Erythroblast (primary cell): ENCODE measurements around the gene FEN1.

ENCODE experiments used
- GATA1 ChIP-seq: IDR thresholded peaks from 2 replicates; pipeline ENCODE4 v1.6.1; 2011; ENCODE audit warnings: low read depth, mild to moderate bottlenecking, control low read depth, low read length, moderate library complexity
- POLR2A ChIP-seq: IDR thresholded peaks from 2 replicates; pipeline ENCODE4 v1.6.1; 2011; ENCODE audit warnings: mild to moderate bottlenecking, low read length

DNA sequence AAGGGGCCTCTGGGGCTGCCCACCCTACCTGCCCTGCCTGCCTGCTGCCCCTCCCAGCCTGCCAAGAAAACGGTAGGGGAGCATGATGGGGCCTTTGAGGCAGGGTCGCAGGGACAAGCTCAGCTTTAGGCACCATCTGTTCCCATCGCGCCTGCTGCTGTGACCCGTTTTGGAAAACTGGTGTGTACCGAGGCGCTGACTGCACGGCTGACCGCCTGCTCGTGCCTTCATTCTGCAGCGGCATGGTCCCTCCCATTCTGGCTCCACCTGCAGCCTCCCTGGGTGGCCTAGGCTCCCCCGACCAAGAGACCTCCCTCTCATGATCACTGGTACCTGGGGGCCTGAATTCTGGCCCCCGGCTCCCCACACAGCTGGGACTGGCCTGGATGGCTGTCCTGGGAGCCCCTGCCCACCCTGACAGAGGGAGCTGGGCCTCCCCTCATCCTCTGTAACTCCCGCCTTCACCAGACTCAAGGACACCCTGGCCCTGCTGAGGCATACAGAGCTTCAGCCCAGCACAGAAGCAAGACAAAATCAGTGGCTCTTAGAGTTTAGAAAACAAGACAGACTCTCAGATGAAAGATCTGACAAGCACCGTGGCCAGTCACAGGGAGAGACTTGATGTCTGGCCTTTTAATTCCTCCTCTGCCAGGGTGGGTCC lies 46.8 kb upstream of the FEN1 start:
- TF ChIP-seq POLR2A: no peak
- TF ChIP-seq GATA1: no peak
